ENCODE results near the gene ATAD3B. TPM values are rescaled to one million over a fixed set of nuclear protein-coding genes. Genes with fewer than 3 reads are reported as not detected.

The ATAD3B gene
- total and polyA plus RNA-seq, 2 of the 13 experiments (the other 11 are each of a cell fraction or from before 2014, with no cell fraction given): 9.6 to 31.1 TPM

GRCh38 chr1:1431845-1432273 lies 39.7 kb upstream of the ATAD3B start (continued):
- peak; percentile 81 for TF ChIP-seq ZGPAT (CRISPR knock-in tag; IDR thresholded peaks at IDR 0.05)
- peak; percentile 89 for TF ChIP-seq AGO2 (optimal IDR thresholded peaks at IDR 0.05; ENCODE audit: low read depth, low read length)
- TF ChIP-seq ZNF878 (CRISPR knock-in tag; IDR thresholded peaks at IDR 0.05): peak; percentile 22; the same call in 1 of the 2 replicates
- peak; percentile 14; the same call in 1 of the 2 replicates for TF ChIP-seq SALL2 (CRISPR knock-in tag; IDR thresholded peaks at IDR 0.05)
- TF ChIP-seq FOXP1 (IDR thresholded peaks at IDR 0.05): no peak
- peak; percentile 53; the same call in 1 of the 2 replicates for TF ChIP-seq FOXP1 (CRISPR knock-in tag; IDR thresholded peaks at IDR 0.05)
- peak; percentile 29; the same call in 1 of the 2 replicates for TF ChIP-seq RAD21 (CRISPR knock-in tag; IDR thresholded peaks at IDR 0.05)
- TF ChIP-seq ZNF503 (CRISPR knock-in tag; IDR thresholded peaks at IDR 0.05): peak; percentile 74; the same call in 1 of the 2 replicates
- 0 out of 2 replicates have a peak, but pooled peaks have one; percentile 67 for TF ChIP-seq FUBP1 (CRISPR knock-in tag; IDR thresholded peaks at IDR 0.05; ENCODE audit: borderline replicate concordance)
- peak; percentile 91 for TF ChIP-seq TAF15 (IDR thresholded peaks at IDR 0.05; ENCODE audit: low read depth, low read length, poor library complexity, severe bottlenecking)
- peak; percentile 41; the same call in 1 of the 2 replicates for TF ChIP-seq NFYB (CRISPR knock-in tag; IDR thresholded peaks at IDR 0.05)
- TF ChIP-seq ZBTB10 (CRISPR knock-in tag; IDR thresholded peaks at IDR 0.05; ENCODE audit: borderline replicate concordance): peak; percentile 59; the same call in 1 of the 2 replicates
- TF ChIP-seq ZNF747 (CRISPR knock-in tag; IDR thresholded peaks at IDR 0.05; ENCODE audit: borderline replicate concordance): peak; percentile 52; the same call in 1 of the 2 replicates
- TF ChIP-seq ZNF512B (CRISPR knock-in tag; IDR thresholded peaks at IDR 0.05; ENCODE audit: borderline replicate concordance): no peak; the same call in 1 of the 2 replicates
- TF ChIP-seq ZNF260 (CRISPR knock-in tag; IDR thresholded peaks at IDR 0.05; ENCODE audit: borderline replicate concordance, low read depth): no peak
- peak; percentile 55; the same call in 1 of the 2 replicates for TF ChIP-seq ZNF839 (CRISPR knock-in tag; IDR thresholded peaks at IDR 0.05; ENCODE audit: borderline replicate concordance)
- TF ChIP-seq ZNF205 (CRISPR knock-in tag; IDR thresholded peaks at IDR 0.05): 0 out of 2 replicates have a peak, but pooled peaks have one; percentile 26
- TF ChIP-seq ZC3H13 (CRISPR knock-in tag; IDR thresholded peaks at IDR 0.05): peak; percentile 88
- 0 out of 2 replicates have a peak, but pooled peaks have one; percentile 33 for TF ChIP-seq SATB2 (CRISPR knock-in tag; IDR thresholded peaks at IDR 0.05)
